Activated CD4-positive, alpha-beta T cell treated with anti-CD3 and anti-CD28 coated beads for 1 hour (primary cell): ENCODE data around the gene FBXW11.
"Not testable (repeated sequence)": the region's sequence is repeated elsewhere in the genome, so short reads cannot be mapped to it uniquely, and the experiment has no call there.

Experiments
- DNase-seq: peaks from one replicate; pipeline ENCODE4 v3.0.0-alpha.2; 2020

Gene FBXW11

DNA sequence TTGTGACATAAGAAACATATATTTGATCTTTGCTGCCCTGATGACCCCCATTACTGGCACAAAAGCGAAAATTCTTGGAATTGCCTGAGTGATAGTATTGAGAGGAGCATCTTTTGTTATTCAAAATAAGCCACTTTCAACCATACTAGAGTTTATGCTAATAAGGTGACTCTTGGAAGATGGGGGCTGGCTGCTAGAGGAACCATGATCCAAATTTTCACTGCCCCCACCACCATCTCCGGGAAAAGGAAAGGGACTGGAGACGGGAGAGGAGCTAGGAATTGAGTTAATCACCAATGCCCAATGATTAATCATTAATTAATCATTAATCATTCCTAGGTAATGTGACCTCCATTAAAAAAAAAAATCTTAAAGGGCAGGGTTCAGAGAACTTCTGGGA is 25.6 kb downstream of the FBXW11 start:
- no peak for DNase-seq

DNA sequence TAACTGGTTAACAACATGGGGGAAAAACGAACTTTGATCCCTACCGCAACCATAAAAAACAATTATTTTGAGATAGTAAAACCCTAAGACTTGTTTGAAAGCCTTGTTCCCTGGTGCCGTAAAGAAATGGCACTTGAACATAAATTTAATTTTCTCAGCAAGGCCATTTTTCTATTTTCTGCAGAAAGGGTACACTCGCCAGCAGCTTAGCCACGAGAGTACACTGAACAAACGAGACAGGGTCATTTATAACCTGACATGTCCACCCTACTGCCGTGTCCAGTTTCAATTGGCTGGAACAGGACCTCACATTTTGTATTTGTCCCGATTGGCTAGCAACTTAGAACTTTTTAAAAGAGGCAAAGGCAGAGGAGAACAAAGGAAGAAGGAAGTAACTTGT is 26.8 kb downstream of the FBXW11 start:
- no peak for DNase-seq

DNA sequence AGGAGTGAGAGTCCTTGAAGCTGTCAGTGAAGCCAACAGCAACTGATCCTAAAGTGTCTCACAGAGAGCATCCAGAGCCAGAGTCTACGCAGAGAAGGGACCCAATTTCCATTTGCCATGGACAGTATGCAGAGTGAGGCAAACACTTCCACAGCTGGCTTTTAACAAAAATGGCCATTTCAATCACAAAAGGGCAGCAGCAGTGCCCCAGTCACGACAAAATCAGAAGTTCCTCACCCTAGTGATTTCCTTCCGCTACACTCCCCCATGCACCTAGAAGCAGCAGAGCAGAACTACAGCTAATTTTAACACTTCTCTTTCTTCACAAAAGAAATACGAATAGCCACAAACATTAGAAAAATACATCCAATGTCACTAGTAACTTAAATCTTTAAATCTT is 27.9 kb downstream of the FBXW11 start:
- no peak for DNase-seq

DNA sequence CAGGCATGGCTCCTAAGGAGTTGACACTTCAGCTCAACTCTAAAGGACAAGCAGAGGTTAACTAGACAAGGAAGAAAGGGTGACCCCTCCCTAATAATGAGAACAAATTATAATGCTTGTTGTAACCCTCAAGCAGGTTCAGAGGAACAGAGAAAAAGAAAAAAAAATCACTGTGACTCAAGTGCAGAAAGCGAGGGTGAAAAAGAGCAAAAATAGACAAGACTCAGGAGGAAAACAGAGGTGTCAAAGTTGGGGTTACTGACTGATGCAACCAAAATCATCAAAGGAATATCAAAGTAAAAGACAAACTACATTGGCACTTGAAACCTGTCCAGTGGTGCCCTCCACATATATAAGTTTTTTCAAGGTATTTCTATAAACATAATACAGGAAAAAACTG is 28.4 kb downstream of the FBXW11 start:
- DNase-seq = no peak

DNA sequence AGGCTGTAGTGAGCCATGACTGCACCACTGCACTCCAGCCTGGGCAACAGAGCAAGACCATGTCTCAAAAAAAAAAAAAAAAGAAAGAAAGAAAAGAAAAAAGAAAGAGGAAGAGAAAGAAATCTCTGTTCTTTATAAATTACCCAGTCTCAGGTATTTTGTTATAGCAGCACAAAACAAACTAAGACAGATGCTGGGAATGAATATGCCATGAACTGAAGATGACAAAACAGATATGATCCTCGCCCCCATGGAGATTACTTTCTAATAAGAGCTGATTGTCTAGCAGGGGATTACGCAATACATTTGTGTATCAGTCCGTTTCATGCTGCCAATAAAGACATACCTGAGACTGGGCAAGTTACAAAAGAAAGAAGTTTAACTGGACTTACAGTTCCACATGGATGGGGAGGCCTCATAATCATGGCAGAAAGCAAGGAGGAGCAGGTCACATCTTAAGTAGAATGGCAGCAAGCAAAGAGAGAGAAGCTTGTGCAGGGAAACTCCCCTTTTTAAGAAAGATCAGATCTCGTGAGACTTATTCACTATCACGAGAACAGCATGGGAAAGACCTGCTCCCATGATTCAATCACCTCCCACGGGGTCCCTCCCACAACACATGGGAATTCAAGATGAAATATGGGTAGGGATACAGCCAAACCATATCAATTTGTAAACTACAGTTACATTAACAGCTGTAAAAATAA is 29.0 kb downstream of the FBXW11 start:
- not testable (repeated sequence) for DNase-seq

DNA sequence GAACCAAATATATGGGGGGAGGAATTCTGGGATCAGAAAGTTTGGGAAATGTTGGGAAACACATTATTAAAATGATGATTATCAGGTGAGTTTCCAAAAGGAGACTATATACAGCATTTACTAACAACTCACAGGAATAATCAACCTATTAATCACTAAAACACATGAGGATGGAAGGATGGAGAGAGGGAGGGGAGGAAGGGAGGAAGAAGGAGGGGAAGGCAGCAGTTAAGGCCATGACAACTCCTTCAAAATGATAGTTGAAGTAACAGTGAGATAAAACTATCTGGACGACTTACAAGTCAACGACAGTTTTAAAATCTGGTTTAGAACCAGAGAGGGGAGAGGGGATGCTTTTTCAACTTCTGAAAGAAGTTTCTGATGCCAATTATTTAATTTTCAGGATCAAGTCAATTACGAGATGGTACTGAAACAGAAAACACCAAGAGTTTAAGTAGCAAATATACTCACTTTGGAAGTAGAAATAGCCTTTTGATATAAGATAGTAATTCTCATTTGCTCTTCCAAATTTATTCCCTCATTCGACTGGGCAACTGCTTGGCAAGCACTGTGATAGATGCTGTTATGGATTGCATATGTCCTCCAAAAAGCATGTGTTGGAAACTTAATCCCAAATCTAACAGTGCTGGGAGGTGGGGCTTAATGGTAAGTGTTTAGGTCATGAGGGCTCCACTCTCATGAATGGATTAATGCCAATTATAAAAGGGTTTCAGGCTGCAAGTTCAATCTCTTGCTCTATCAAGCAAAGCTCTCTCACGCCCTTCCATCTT is 30.4 kb downstream of the FBXW11 start:
- DNase-seq = no peak

DNA sequence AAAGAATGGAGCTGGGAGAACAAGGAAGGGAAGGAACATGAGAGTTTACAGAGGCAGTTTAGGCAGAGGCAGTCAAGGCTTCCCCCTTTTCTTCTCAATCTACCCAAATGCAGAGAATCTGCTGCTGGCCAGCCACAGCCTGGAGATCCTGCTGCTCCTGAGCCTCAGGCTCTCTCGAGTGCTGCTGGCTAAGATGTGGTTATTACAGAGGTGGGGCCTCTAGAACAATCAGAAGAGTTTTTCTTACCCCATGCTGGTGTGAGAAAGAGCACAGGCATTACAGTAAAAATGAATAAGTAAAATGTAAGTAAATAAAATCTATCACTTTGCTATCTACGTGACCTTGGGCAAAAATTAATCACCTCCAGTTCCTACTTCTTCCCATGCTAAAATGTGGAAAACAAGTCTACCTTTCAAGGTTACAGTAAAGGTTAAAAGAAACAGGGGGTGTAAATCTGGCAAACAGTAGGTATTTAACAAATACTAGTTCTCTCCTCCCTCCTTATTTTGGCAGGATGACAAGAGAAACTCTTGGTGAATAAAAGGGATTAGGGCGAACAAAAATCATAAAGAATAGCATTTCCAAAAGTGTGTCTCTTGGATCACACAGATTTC is 31.1 kb downstream of the FBXW11 start:
- no peak for DNase-seq

DNA sequence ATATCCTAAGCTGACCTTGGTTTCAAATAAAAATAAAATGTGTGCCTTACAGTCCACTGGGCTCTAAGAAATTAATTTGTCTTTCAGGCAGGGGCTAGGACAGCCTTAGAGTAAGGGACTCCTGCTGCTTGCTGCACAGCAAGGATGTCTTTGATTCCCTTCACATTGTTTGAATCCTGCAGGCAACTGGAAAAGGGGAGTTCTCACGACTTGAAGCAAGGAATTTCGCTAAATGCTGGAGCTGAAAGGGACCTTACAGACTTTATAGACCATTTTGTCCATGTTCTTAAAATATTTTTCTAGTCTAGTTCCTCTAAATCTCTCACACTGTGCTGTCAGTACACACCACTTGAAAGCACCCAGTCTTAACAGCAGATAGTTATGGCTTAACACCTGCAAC is 35.6 kb downstream of the FBXW11 start:
- no peak for DNase-seq

DNA sequence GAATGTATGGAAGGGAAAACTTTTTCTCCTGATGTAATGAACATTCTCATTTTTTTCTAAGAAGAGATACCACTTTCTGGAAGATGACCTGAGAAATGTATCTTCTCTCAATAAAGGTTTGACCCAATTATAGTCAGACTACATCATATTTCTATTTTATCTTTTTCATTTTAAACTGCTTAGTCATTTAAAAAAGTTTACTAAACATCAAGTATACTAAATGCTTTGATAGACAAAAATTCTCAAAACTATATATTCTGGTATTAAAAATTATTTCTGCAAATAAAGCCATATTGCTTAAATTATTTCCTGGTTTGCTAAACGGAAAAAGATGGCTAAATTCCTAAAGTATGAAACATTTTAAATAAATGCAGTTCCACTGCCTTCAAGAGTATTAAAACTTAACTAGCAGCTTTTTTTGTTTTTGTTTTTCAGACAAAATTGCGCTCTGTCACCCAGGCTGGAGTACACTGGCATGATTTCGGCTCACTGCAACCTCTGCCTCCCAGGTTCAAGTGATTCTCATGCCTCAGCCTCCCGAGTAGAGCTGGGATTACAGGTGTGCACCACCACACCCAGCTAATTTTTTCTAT is 37.1 kb downstream of the FBXW11 start:
- DNase-seq = no peak

DNA sequence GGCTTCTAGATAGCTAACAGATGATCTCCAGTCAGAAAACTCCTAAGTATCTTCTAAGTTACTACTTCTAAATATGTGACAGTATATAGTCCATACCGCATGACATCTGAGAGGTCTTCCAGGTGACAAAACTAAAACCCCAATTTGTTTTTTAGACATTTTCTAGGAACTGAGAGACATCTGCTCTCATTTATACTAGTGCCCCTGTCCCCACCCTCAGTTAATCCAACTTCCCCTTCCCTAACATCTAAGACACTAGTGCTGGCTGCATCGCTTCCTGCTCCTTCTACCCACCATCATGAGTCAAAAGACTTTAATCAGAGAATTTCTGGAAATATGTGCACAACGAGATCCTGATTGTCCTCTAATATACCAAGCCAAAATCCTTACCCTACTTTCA is 37.9 kb downstream of the FBXW11 start:
- DNase-seq = no peak

DNA sequence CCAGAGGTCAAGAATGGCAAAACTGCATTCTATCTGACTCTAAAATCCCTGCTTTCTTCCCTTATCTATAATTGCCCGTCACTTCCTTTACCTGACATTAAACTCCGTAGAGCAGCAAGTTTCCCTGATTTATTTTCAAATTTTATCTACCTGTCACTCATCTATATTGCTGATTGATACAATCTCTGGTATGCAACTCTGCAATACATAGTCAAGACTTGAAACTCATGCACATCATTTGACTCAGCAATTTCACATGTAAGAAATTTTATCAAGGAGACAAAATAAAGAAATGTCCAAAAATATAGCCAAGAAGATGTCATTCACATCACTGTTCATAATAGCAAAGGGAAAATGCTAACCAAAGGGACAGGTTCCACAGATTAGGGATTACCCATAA is 39.5 kb downstream of the FBXW11 start:
- no peak for DNase-seq

DNA sequence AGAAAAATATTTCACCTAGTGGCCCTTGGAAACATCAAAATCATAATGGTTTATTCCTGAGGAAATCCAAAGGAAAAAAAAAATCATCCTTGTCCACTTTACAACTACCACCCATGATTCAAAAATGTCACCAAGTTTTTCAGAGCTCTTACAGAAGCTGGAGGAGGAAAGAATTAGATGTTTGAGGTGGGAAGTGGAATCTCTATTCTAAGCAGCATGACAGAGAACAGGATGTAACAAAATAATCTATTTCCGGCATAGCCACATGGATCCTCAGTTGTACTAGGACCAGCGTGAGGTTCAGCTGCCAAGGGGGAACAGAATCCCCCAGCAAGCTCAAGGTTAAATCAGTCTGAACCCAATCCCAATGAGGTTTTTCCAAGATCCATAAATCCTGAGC is 40.2 kb downstream of the FBXW11 start:
- no peak for DNase-seq

DNA sequence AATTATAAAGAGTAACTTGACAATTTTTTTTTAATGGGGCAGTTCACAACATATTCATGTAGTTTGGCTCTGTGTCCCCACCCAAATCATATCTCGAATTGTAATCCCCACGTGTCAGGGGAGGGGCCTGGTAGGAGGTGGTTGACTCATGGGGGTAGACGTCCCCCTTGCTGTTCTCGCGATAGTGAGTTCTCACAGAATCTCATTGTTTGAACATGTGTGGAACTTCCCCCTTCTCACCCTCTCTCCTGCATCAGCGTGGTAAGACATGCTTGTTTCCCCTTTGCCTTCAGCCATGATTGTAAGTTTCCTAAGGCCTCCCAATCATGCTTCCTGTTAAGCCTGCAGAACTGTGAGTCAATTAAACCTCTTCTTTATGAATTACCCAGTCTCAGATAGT is 40.7 kb downstream of the FBXW11 start:
- DNase-seq = no peak

DNA sequence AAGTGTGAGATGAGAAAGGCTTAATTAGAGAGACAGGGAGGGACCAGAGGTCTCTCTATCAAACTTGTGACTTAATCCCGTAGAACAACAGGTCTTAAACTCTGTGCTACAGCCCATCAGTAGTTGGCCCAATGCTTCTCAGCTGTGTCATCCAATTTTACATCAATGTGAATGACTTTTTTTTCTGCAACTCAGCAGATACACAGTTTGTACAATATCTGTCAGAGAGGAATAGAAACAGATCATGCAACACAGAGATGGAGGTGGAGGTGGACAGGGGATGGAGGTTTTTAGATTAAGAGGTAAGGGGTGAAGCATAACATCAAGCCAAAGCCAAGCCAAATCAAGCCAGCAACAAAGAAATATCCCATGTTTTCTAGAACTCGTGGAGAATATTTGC is 43.0 kb downstream of the FBXW11 start:
- no peak for DNase-seq

DNA sequence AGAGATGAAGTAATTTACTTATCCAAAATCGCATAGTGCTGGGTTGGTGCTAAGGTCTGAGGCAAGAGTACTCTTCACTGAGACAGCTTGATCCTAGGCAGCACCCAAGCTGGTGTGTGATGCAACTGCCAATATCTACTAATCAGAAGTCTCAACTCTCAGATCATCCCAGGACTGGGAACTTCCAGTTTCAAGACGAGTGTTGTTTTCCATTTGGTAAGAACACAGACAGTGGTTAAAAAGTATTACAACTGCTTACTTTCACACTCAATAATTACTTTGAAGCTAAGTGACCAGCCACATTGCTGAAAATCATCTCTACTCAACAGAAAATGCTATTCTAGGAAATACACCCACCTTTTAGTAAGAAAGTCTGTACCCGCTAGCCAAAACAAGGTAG is 45.3 kb downstream of the FBXW11 start:
- DNase-seq = no peak

DNA sequence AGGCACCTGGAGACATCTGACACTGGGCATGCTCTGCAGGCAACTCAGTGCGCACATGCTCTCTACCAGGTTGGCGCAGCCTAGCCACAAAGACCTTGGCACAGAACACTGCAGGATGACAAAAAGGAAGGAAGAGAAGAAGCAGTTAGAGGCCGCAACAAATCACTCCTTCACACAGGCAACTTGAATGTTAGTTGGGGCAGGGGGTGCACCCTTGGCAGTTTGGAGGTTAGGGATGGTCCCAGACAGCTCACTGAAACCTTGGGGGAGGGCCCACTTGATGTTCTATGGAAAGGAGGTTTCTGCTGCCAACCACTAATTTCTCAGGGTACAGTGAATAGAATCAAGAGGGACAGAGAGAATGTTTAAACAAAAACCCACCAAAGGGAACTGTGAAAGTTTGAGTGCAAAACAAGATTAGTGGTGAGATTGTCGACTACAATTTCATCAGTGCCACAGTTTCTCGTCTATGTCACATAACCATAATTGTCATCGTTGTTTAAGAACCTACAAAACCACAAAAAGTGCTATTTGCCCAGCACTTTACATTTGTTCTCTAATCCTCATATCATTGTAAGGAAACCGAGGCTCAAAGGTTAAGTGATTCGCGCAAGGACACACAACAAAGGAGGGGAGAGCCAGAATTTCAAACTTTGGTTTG is 48.7 kb downstream of the FBXW11 start:
- no peak for DNase-seq

DNA sequence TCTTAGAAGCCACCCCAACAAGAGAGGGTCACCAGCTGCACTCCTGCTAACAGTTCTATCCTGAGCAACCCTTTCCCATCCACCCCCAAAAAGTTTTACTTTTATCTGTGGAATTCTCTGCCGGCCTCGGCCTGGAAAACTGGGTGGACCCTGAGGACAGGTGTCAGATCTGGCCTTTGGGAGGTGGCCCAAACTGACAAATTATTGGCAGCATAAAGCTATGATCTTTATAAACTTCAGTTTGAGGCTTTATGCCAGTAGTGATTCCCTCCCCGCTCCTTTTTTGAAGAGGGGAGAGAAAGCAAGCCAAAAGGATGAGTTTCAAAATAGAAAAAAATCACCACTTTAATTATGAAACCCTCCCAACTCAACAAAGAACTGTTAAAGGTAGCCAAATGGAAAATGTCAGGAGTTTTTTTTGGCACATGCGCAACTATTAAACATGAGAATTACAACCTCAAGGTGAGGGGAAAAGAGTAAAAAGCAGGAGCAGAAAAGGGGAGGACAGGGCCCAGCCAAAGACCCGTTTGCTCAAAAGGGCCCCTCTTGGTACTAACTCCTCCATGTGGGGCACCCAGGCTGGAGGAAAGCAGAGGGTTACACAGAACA is 49.4 kb downstream of the FBXW11 start:
- DNase-seq = no peak

DNA sequence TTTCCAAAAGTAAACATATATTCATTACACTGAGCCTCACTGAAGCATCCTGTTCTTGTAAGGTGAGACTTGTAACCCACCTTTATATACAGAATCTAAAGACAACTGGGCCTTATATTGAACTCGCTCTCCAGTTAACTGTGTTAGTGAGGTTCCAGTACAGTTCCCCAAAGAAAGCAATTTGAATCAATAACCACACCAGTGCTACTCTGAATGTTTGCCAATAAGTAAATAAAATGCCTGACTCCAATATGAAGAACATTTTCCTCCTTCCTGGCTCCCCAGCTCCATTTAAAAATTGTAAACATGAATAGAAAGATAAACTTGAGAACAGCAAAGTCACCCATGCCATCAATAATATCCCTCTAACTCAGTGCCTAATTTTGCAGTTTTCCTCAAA is 50.1 kb downstream of the FBXW11 start:
- DNase-seq = no peak

DNA sequence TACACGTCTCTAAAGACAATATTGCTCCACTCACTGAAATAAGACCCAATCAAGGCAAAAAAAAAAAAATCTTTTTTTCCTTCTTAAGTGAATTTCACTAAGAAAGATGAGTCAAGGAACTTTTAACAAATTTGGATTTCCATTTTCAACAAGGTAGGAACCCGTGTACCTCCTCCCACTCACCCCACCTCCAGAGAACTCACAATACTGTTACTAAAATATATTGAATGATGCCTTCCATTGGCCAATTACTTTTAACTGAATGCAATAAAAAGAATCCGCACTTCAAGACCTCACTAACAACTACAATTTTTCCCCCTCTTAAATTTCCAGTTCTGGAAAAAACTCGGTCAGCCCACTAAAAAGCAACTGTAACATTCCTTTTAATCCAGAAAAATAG is 50.7 kb downstream of the FBXW11 start:
- no peak for DNase-seq

DNA sequence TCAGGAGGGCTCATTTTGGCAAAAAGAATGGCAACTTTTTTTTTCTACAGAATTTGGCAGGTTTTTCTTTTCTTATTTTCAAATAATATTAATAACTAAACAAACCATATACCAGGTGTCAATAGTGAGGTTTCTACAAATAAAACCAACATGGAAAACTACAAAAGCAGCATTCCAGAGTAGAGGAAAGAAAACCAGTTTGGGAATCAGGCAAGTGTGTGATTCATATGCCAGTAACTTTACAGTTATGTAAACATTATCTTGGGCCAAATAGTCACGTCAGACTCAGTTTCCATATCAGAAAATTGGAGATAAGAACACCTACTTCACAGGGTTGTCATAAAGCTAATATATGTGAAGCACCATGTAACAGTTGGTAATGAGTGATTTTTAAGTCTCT is 51.7 kb downstream of the FBXW11 start:
- no peak for DNase-seq

DNA sequence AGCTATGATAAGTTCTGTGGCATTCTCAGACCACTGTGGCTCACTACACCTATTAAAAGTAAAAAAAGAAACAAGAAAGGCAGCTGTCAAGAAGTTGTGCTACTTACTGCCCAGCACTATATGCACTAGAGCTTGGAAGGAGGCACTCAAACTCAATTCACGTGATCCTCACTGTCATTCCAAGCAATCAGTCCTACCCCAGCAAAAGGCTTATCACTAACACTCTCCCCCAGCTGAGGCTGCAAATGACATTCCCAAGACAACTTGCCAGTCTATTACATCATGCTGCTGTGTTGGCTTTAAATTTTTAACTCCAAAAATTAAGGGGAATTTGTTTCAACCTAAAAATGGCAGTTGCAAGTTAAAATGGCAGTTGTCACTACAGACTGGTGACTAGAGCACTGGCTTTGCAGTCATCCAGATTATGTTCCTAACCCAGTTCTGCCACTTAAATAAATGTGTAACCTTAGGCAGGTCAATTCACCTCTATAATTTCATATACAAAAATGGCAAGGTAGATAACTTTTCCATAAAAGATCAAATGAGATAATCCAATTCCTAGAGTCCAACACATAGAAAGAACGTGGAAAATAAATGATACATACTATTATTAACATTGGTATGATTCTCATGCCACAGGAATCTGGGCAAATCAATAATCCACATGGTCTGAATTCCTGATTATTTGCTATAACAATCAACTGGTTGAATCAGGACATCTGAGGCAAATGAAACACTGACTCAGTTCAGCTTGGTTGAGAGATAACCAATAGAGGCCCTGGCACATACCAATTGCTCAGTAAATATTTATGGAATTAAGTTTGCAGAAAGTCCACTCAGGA is 52.4 kb downstream of the FBXW11 start:
- no peak for DNase-seq

DNA sequence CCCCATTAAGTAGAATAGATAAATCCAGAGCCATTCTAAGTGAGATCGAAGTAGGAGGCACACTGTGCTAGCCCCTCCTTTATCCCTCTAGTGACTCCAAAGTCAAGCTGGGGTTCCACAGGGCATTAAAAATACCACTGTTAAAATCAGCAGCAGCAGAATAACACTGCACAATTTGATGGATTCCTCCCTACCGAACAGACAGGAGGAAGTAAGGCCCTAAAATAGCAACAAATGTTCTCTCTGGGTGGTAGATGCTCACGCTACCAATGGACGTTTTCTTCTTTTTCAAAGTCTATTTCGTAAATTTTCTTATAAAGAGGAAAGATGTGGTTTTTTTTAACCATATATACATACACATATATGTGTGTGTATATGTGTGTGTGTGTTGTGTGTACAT is 54.4 kb downstream of the FBXW11 start:
- no peak for DNase-seq
